ENCODE data around the gene COX20.

COX20 gene

DNA sequence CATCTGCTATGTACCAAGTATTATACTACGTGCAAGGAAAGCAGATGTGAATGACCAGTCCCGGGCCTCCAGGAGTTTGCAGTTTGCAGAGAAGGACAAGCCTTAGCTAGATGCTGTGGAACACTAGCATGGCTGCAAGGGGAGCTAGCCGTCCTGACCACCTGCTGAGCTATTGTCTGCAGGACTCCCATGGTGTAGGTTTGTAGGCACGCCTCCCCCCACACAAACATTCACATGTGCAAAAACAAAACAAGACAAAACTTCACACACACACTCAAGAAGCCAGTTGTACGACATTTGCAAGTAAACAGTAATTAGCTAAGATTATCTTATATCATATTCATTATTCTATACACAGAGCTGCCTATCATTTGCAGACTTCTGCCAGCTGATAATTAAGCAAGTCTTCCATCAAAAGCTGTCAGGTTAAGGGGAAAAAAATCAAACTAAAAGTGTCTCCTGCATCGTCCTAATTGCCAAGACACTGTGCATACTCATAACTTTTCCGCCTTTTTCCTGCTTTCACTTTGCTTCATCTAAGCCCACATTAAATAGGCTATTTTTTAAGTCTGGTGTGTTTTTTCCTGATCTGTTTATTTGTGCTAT lies 39.6 kb downstream of the COX20 start:
- H3K4me3 ChIP-seq (ENCODE audit: low read length), result no peak overlapping the region
- DNase-seq (ENCODE audit: low read depth), result no peak
- TF ChIP-seq, protein P1, sequence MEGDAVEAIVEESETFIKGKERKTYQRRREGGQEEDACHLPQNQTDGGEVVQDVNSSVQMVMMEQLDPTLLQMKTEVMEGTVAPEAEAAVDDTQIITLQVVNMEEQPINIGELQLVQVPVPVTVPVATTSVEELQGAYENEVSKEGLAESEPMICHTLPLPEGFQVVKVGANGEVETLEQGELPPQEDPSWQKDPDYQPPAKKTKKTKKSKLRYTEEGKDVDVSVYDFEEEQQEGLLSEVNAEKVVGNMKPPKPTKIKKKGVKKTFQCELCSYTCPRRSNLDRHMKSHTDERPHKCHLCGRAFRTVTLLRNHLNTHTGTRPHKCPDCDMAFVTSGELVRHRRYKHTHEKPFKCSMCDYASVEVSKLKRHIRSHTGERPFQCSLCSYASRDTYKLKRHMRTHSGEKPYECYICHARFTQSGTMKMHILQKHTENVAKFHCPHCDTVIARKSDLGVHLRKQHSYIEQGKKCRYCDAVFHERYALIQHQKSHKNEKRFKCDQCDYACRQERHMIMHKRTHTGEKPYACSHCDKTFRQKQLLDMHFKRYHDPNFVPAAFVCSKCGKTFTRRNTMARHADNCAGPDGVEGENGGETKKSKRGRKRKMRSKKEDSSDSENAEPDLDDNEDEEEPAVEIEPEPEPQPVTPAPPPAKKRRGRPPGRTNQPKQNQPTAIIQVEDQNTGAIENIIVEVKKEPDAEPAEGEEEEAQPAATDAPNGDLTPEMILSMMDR (conservative IDR thresholded peaks at IDR 0.05; ENCODE audit: low read depth, low read length), result no peak

DNA sequence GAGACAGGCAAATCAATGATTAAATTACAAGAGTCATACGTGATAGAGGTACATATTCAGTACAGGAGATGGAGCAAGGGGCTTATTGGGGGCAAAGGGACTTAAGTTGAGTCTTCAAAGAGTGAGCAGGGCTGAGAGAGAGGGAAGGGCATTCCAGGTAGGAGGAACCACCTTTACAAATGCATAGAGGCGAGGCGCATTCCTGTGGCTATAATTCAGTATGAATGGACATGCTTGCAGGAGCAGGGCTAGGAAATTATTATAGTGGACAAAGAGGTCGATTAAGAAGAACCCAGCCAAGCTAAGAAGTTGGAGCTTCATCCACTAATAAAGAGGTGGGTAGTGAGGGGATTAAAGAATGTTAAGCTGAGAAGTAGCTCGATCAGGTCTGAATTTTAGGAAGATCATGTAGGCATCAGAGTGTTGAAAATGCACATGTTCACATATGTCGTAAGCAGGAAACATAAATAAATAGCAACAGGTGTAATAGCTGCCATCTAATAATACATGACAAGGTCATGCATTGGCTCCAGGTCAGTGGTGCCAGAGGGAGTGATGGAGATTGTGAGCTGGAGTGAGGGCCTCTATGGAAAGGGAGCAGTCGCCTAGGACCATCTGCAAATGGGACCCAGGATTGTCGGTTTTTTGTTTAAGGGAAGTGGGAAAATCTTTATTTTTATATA lies 40.9 kb downstream of the COX20 start:
- TF ChIP-seq, protein P1 (conservative IDR thresholded peaks at IDR 0.05; ENCODE audit: low read depth, low read length), result no peak
- H3K4me3 ChIP-seq (ENCODE audit: low read length), result no peak overlapping the region
- no peak for DNase-seq (ENCODE audit: low read depth)

DNA sequence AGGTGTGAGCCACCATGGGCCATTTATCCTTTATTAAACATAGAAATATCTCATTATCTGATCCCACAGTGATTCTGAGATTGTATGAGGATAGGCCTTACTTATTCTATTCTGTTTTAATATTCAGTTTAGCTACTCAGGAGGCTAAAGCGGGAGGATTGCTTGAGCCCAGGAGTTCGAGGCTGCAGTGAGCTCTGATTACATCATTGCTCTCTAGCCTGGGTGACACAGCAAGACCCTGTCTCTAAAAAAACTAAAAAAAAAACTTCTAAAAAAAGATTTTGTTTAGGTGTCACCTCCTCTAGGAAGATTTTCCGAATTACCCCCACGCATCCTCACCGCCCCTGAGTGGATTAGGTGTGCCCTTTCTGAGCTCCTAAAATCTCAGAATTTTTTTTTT lies 43.2 kb downstream of the COX20 start:
- H3K4me3 ChIP-seq (ENCODE audit: low read length), result no peak overlapping the region
- DNase-seq (ENCODE audit: low read depth), result no peak
- TF ChIP-seq, protein P1 (conservative IDR thresholded peaks at IDR 0.05; ENCODE audit: low read depth, low read length), result no peak

DNA sequence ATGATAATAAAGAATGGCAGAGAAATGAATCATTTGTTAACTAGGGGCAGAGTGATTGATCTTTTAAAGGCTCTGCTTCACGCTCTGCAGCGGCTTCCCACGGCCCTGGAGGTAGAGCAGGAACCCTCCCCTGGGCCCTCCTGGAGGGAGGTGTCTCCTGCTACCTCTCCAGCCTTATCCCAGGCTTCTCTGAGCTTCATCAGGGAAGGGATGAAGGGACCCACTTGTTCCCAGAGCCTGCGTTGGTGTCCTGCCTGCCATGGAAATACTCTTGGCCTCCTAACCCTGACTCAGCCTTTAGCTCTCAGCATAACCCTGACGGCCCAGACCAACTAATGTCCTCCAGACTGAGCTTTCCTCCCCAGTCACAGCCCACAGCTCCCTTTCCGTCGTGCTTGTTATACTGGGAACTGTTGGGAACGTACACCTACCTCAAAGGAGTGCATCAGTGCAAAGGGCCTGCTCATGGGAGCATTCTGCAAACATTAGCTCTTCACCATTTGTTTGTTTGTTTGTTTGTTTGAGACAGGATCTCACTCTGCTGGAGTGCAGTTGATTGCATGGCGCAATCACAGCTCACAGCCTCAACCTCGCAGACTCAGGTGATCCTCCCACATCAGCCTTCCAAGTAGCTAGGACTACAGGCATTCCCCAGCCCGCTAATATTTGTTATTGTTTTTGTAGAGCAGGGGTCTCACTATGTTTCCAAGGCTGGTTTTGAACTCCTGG lies 46.3 kb downstream of the COX20 start:
- no peak for DNase-seq (ENCODE audit: low read depth)
- no peak overlapping the region for H3K4me3 ChIP-seq (ENCODE audit: low read length)
- TF ChIP-seq, protein P1 (conservative IDR thresholded peaks at IDR 0.05; ENCODE audit: low read depth, low read length), result no peak

DNA sequence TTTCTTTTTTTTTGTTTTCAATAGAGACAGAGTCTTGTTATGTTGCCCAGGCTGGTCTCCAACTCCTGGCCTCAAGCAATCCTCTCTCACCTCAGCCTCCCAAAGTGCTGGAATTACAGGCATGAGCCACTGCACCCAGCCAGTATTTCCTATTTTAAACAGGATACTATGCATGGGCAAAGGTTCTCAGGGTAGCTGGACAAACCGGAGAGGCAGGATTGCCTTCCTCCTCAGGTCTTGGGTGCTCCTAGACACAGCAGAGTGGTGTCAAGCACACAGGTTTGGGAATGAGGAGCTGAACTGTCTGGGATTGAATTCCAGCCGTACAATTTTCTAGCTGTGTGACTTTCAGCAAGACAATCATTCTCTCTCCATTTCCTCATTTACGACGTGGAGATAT lies 51.8 kb downstream of the COX20 start:
- TF ChIP-seq, protein P1 (conservative IDR thresholded peaks at IDR 0.05; ENCODE audit: low read depth, low read length), result no peak
- no peak overlapping the region for H3K4me3 ChIP-seq (ENCODE audit: low read length)
- DNase-seq (ENCODE audit: low read depth), result no peak

DNA sequence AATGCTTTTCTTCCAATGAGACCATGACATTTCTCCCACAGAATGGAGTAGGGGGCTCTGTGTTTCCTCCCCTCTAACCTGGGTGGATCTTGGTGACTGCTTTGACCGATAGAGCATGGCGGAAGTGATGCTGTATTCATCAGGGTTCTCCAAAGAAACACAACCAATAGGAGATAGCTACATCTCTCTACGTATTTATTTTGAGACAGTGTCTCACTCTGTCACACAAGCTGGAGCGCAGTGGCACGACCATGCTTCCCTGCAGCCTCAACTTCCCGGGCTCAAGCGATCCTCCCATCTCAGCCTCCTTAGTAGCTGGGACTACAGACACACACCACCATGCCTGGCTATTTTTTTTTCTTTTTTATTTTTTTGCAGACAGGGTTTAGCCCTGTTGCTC lies 58.4 kb downstream of the COX20 start:
- TF ChIP-seq, protein P1 (conservative IDR thresholded peaks at IDR 0.05; ENCODE audit: low read depth, low read length), result no peak
- no peak overlapping the region for H3K4me3 ChIP-seq (ENCODE audit: low read length)
- no peak for DNase-seq (ENCODE audit: low read depth)

All from retinal pigment epithelial cell (primary cell).